Panc1 (cell line): ENCODE measurements around the gene ASTN2. TPM values are rescaled to one million over a fixed set of nuclear protein-coding genes. Genes with fewer than 3 reads are reported as not detected.
"Not testable (repeated sequence)": the region's sequence is repeated elsewhere in the genome, so short reads cannot be mapped to it uniquely, and the experiment has no call there.

Source experiments
- ATAC-seq: fragments of 200-7000 bp; cut with Tn5 transposase; 2 replicates; pipeline ENCODE4 v1.9.1; 2020; ENCODE audit warnings: mild to moderate bottlenecking, moderate library complexity
- BruUV-seq: library from RNA; stranded (reverse); fragments of 400-500 nt; replicated peaks from 2 replicates; lab custom pipeline; 2021; lab: Mats Ljungman, UMichigan
- CTCF ChIA-PET: fragments of 300-600 bp; sonication (Branson Sonifier 250); formaldehyde crosslinking; loops from one replicate; lab custom pipeline; 2022; ENCODE audit warnings: antibody characterized with exemption; lab: Charles Lee
- POLR2A ChIA-PET: fragments of 300-600 bp; sonication (Branson Sonifier 250); formaldehyde crosslinking; loops from one replicate; lab custom pipeline; 2022; ENCODE audit warnings: antibody characterized with exemption; lab: Charles Lee
- DNase-seq: peaks from one replicate; pipeline ENCODE4 v3.0.0-alpha.2; 2010; ENCODE audit warnings: low read depth, low spot score
- H3K27ac ChIP-seq: 2 replicates; pipeline ENCODE4 v1.5.1; 2011; ENCODE audit warnings: mild to moderate bottlenecking, low read length, inconsistent platforms
- H3K27me3 ChIP-seq: fragments of 200-500 bp; sonication (Bioruptor generic); 2 replicates; pipeline ENCODE4 v1.6.0; 2014; ENCODE audit warnings: low read length, inconsistent platforms; ENCODE audit not compliant: control insufficient read depth, insufficient read depth
- H3K36me3 ChIP-seq: fragments of 200-500 bp; sonication (Bioruptor generic); 2 replicates; pipeline ENCODE4 v1.5.1; 2014; ENCODE audit warnings: inconsistent platforms, mild to moderate bottlenecking, low read length, moderate library complexity; ENCODE audit not compliant: control insufficient read depth, insufficient read depth
- H3K4me1 ChIP-seq: 2 replicates; pipeline ENCODE4 v1.5.1; 2011; ENCODE audit warnings: inconsistent platforms, mild to moderate bottlenecking, low read length, moderate library complexity; ENCODE audit not compliant: control insufficient read depth, insufficient read depth
- H3K4me3 ChIP-seq, 2 experiments: 2 replicates each; pipeline ENCODE4 v1.5.1; 2011 to 2012; ENCODE audit warnings: low read depth in 2 of 2, low read length in 2 of 2, mild to moderate bottlenecking in 2 of 2, inconsistent platforms in 1 of 2, moderate library complexity in 1 of 2
- H3K9me3 ChIP-seq: fragments of 200-500 bp; sonication (Bioruptor generic); 2 replicates; pipeline ENCODE4 v1.5.1; 2014; ENCODE audit warnings: low read depth, mild to moderate bottlenecking, inconsistent platforms, low read length, moderate library complexity; ENCODE audit not compliant: control insufficient read depth, insufficient read depth
- CTCF ChIP-seq: fragments of 450-650 bp; IDR thresholded peaks from 2 replicates; pipeline ENCODE4 v1.5.1; 2017; ENCODE audit warnings: mild to moderate bottlenecking
- POLR2AphosphoS5 ChIP-seq: IDR thresholded peaks from 2 replicates; pipeline ENCODE4 v1.6.1; 2012; ENCODE audit warnings: mild to moderate bottlenecking, low read depth, low read length, moderate library complexity
- REST ChIP-seq, 2 experiments: IDR thresholded peaks; 2 replicates each; pipeline ENCODE4 v1.6.1; 2011 to 2012; ENCODE audit warnings: low read depth in 2 of 2, control low read depth in 1 of 2, low read length in 1 of 2, mild to moderate bottlenecking in 1 of 2, moderate library complexity in 1 of 2; ENCODE audit not compliant: insufficient read depth in 1 of 2
- SIN3A ChIP-seq: IDR thresholded peaks from 2 replicates; pipeline ENCODE4 v1.6.1; 2012; ENCODE audit warnings: low read depth, mild to moderate bottlenecking, low read length, moderate library complexity, borderline replicate concordance; ENCODE audit not compliant: insufficient read depth
- TCF7L2 ChIP-seq: IDR thresholded peaks from 2 replicates; pipeline ENCODE4 v1.6.1; 2011; ENCODE audit warnings: mild to moderate bottlenecking, low read depth, low read length, inconsistent platforms
- in situ Hi-C: cut with HindIII; loops from 2 replicates; pipeline ENCODE4 v1.10.0; 2016; ENCODE audit warnings: low sequenced_read_pairs, low pct_unique_long_range_greater_than_20kb
- intact Hi-C: fragments of 100-400 bp; cut with micrococcal nuclease; formaldehyde crosslinking; loops from one replicate; pipeline ENCODE4 v1.10.0; 2022; ENCODE audit not compliant: unreplicated experiment
- total RNA-seq: library from RNA; stranded (reverse); gene quantifications from one replicate; pipeline ENCODE4 v1.2.1, GENCODE V29; 2021; ENCODE audit not compliant: unreplicated experiment

Gene ASTN2
- total RNA-seq, 1 experiment from 2014 or later, result 3.9 TPM

DNA sequence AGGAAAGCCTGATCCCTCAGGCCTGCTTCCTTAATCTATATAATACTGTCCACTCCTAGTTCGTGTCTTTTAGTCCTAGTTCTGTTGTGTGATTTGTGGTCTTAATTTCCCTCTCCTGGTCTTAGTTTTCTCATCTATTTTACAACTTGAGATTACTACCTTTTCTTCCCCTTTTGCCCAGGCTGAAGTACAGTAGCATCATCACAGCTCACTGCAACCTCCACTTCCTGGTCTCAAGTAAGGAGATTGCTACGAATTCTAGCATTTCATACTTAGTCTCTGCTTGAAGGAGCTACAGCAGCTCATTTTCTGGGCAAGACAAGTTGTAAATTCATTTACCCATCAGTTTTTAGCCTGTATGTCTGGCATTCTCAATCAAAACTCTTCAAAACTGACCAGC, 722.2 kb downstream of the ASTN2 start:
- BruUV-seq, result no TSS peak
- POLR2A ChIA-PET, result no interaction called here
- no peak overlapping the region; the same call in 1 of the 2 replicates for H3K27ac ChIP-seq
- in situ Hi-C loops, result no loop called here
- no peaks in the 10 kb centered on the region for H3K36me3 ChIP-seq
- no peak for DNase-seq
- TF ChIP-seq TCF7L2 (no peak), CTCF (no peak), POLR2AphosphoS5 (no peak), SIN3A (no peak), REST (IDR thresholded peaks at IDR 0.05; ENCODE audit: insufficient read depth in 1 of 2, low read depth in 2 of 2, low read length in 1 of 2) (no peak)
- 0 out of 2 replicates have a peak, but pooled peaks cover 2% of the 10 kb centered on the region for H3K4me1 ChIP-seq
- intact Hi-C loops, result no loop called here
- no peak for ATAC-seq
- CTCF ChIA-PET, result no interaction called here
- H3K4me3 ChIP-seq, result no peak overlapping the region
- no peaks in the 10 kb centered on the region for H3K9me3 ChIP-seq
- no peaks in the 10 kb centered on the region for H3K27me3 ChIP-seq

- Histone ChIP-seq H3K27ac (no peak overlapping the region), H3K4me1 (0 out of 2 replicates have a peak, but pooled peaks cover 2% of the 10 kb centered on the region), H3K9me3 (no peaks in the 10 kb centered on the region), H3K4me3 (no peak overlapping the region), H3K36me3 (no peaks in the 10 kb centered on the region), H3K27me3 (no peaks in the 10 kb centered on the region)
- intact Hi-C loops (no loop called here), in situ Hi-C loops (no loop called here)
- ChIA-PET POLR2A (no interaction called here), CTCF (no interaction called here)
- no TSS peak for BruUV-seq
- no peak for TF ChIP-seq POLR2AphosphoS5
- TF ChIP-seq CTCF, result no peak
- TF ChIP-seq REST (IDR thresholded peaks at IDR 0.05; ENCODE audit: insufficient read depth in 1 of 2, low read depth in 2 of 2, low read length in 1 of 2), result no peak
- TF ChIP-seq SIN3A, result no peak
- no peak for TF ChIP-seq TCF7L2
- DNase-seq, result no peak
- no peak for ATAC-seq
These were observed 723.2 kb downstream of the ASTN2 start for GRCh38 chr9:116691607-116692006.

GRCh38 chr9:116690805-116691204, 724.1 kb downstream of the ASTN2 start:
- CTCF ChIA-PET, POLR2A ChIA-PET, H3K9me3 ChIP-seq, H3K27me3 ChIP-seq, ATAC-seq, H3K36me3 ChIP-seq, BruUV-seq, H3K4me1 ChIP-seq, H3K4me3 ChIP-seq, H3K27ac ChIP-seq, in situ Hi-C loops, intact Hi-C loops, DNase-seq: not testable (repeated sequence)
